ENCODE results near the gene TTC39A.

The TTC39A gene

DNA sequence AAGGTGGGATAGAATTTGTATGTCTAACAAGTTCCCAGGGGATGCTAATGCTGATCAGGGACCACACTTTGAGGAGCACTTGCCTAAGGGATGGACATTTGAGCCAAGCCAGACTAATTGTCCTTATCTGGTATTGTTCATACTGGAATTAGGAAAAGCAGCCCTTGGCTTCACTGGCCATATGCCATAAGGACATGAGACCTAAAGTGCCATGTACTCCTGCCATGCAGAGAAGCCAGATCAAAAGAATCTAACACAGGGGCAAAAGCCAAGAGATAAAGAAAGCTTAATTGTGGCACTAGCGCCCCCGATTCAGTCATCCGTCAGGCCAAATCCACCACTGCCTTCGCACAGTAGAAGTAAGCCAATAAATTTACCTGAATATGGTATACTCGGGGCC lies 48.6 kb downstream of the TTC39A start:
- Histone ChIP-seq H3K4me3 (ENCODE audit: low read depth, low read length) (no peak overlapping the region), H3K27me3 (ENCODE audit: control insufficient read depth, insufficient read depth, low read length) (no peaks in the 10 kb centered on the region), H3K9ac (ENCODE audit: low read depth, low read length) (no peak overlapping the region), H3K9me3 (ENCODE audit: control insufficient read depth, insufficient read depth, low read length) (no peaks in the 10 kb centered on the region), H3K4me1 (ENCODE audit: control insufficient read depth, insufficient read depth, low read length) (no peaks in the 10 kb centered on the region), H3K27ac (ENCODE audit: low read depth, low read length) (no peak overlapping the region), H3K36me3 (ENCODE audit: control insufficient read depth, insufficient read depth, low read length) (no peaks in the 10 kb centered on the region; the same call in 1 of the 2 replicates)

DNA sequence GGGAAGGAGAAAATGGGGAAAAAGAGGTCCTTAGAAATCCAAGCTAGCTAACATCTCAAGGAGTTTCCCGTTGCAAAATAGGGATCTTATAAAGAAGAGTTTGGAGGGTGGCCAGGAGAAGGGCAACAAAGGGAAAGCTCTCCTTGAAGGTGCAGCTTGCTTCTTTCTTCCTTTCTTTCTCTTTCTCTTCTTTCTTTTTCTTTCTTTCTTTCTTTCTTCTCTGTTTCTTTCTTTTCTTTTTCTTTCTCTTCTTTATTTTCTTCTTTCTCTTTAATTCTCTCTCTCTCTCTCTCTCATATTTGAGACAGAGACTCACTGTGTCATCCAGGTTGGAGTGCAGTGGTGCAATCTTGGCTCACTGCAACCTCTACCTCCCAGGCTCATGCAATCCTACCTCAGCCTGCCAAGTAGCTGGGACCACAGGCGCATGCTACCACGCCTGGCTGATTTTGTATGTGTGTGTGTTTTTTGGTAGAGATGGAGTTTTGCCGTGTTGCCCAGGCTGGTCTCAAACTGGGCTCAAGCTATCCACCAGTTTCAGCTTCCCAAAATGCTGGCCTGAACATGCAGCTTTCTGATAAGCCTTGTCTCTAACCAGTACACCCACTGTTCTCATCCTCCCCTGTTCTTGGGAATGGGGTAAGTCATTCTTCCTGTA lies 49.9 kb downstream of the TTC39A start:
- Histone ChIP-seq H3K9ac (ENCODE audit: low read depth, low read length) (no peak overlapping the region), H3K36me3 (ENCODE audit: control insufficient read depth, insufficient read depth, low read length) (peaks cover 5% of the 10 kb centered on the region; the same call in 1 of the 2 replicates), H3K9me3 (ENCODE audit: control insufficient read depth, insufficient read depth, low read length) (no peaks in the 10 kb centered on the region), H3K4me3 (ENCODE audit: low read depth, low read length) (no peak overlapping the region), H3K27ac (ENCODE audit: low read depth, low read length) (no peak overlapping the region), H3K27me3 (ENCODE audit: control insufficient read depth, insufficient read depth, low read length) (no peaks in the 10 kb centered on the region), H3K4me1 (ENCODE audit: control insufficient read depth, insufficient read depth, low read length) (no peaks in the 10 kb centered on the region)

DNA sequence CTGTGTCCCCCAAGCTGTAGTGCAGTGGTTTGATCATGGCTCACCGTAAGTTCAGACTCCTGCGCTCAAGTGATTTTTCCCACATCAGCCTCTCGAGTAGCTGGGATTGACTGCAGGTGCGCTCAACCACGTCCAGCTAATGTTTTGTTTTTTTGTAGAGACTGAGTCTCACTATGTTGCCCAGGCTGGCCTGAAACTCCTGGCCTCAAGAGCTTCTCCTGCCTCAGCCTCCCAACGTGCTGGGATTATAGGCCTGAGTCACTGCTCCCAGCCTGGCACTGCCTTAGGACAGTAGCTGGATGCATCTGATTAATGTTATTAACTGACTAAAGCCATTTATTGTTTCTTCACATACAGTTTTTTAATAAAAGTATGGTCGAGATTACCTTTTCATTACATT lies 54.1 kb downstream of the TTC39A start:
- Histone ChIP-seq H3K9ac (ENCODE audit: low read depth, low read length) (no peak overlapping the region), H3K27me3 (ENCODE audit: control insufficient read depth, insufficient read depth, low read length) (no peaks in the 10 kb centered on the region), H3K9me3 (ENCODE audit: control insufficient read depth, insufficient read depth, low read length) (no peaks in the 10 kb centered on the region), H3K27ac (ENCODE audit: low read depth, low read length) (no peak overlapping the region), H3K4me3 (ENCODE audit: low read depth, low read length) (no peak overlapping the region), H3K4me1 (ENCODE audit: control insufficient read depth, insufficient read depth, low read length) (no peaks in the 10 kb centered on the region), H3K36me3 (ENCODE audit: control insufficient read depth, insufficient read depth, low read length) (peaks cover 25% of the 10 kb centered on the region)

DNA sequence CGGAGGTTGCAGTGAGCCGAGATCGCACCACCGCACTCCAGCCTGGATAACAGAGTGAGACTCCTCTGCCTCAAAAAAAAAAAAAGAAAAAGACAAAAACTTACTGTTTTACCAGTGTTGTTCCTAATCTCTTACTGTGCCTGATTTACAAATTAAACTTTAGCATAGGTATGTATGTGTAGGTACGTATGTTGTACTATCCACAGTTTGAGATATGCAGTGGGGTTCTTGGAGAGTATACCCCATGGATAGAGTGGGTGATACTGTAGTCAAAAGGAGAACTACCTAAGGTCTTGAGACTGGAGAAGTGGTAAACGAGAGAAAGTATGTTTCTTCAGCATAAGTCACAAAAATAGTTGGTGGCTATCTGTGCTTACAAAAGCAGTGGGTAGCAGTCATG lies 55.7 kb downstream of the TTC39A start:
- no peaks in the 10 kb centered on the region for H3K4me1 ChIP-seq (ENCODE audit: control insufficient read depth, insufficient read depth, low read length)
- no peak overlapping the region for H3K9ac ChIP-seq (ENCODE audit: low read depth, low read length)
- H3K4me3 ChIP-seq (ENCODE audit: low read depth, low read length) = no peak overlapping the region
- H3K9me3 ChIP-seq (ENCODE audit: control insufficient read depth, insufficient read depth, low read length) = no peaks in the 10 kb centered on the region
- H3K27ac ChIP-seq (ENCODE audit: low read depth, low read length) = no peak overlapping the region
- H3K27me3 ChIP-seq (ENCODE audit: control insufficient read depth, insufficient read depth, low read length) = no peaks in the 10 kb centered on the region
- H3K36me3 ChIP-seq (ENCODE audit: control insufficient read depth, insufficient read depth, low read length) = peaks cover 40% of the 10 kb centered on the region

DNA sequence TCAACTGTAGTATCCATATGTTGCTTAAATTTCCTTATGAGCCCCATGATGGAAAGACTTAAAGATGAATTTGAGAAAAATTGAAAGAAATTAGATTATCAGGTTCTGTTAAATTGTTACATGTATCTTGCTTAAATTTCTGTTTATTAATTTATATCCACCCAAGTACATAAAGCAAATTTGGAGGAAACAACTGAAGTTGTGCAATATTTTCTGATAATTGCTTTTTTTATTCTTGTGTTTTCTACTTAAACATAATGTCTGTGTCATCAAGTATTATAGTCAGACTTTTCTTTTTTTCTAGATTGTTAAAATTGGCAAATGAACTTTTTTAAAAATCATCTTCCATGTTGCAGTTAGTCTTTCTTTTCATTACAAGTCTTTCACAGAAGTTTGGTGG lies 57.4 kb downstream of the TTC39A start:
- Histone ChIP-seq H3K27me3 (ENCODE audit: control insufficient read depth, insufficient read depth, low read length) (no peaks in the 10 kb centered on the region), H3K9me3 (ENCODE audit: control insufficient read depth, insufficient read depth, low read length) (no peaks in the 10 kb centered on the region), H3K36me3 (ENCODE audit: control insufficient read depth, insufficient read depth, low read length) (peaks cover 40% of the 10 kb centered on the region)

DNA sequence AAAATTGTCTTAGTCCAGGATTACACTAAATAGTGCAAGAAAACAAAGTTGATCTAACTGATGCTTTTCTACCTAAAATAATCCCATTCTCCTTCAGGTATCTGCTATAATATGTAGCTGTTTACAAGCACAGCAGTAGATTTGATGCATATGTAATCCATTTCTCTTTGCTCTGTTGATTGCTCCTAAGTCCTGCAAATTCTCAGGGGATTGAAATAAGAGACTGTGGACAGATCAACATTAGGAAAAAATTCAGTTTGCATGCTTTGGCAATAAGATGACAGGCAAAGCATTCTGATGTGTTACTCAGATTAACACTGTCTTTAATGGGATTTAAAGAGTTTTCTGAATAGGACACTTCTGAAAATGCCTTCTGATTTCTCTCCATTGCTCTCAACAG lies 59.6 kb downstream of the TTC39A start:
- H3K27me3 ChIP-seq (ENCODE audit: control insufficient read depth, insufficient read depth, low read length) = no peaks in the 10 kb centered on the region
- H3K4me3 ChIP-seq (ENCODE audit: low read depth, low read length) = no peak overlapping the region
- H3K4me1 ChIP-seq (ENCODE audit: control insufficient read depth, insufficient read depth, low read length) = peaks cover 7% of the 10 kb centered on the region
- no peak overlapping the region for H3K9ac ChIP-seq (ENCODE audit: low read depth, low read length)
- H3K27ac ChIP-seq (ENCODE audit: low read depth, low read length) = no peak overlapping the region
- H3K36me3 ChIP-seq (ENCODE audit: control insufficient read depth, insufficient read depth, low read length) = peaks cover 35% of the 10 kb centered on the region
- H3K9me3 ChIP-seq (ENCODE audit: control insufficient read depth, insufficient read depth, low read length) = no peaks in the 10 kb centered on the region

More for the DNA sequence above, 57.4 kb downstream of the TTC39A start:
- Histone ChIP-seq H3K9ac (ENCODE audit: low read depth, low read length) (no peak overlapping the region), H3K4me3 (ENCODE audit: low read depth, low read length) (no peak overlapping the region), H3K4me1 (ENCODE audit: control insufficient read depth, insufficient read depth, low read length) (no peaks in the 10 kb centered on the region), H3K27ac (ENCODE audit: low read depth, low read length) (no peak overlapping the region)

DNA sequence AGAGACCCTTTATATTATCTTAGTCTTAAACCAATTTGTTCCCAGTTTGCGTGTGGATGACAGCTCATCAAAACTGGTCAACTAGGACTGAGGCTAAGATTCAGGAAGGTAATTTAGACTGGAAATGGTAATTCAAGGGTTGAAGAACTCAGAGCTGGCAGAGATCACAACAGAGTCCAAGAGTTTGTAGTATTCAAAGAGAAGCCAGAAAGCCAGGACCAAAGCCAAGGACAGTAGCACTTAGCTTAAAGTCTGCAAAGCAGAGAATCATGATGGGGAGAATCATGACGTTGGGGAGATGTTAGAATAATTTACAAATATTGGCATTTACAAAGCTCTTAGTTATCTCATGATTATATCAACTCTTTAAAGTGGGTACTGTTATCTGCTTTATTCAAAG lies 61.7 kb downstream of the TTC39A start:
- Histone ChIP-seq H3K4me1 (ENCODE audit: control insufficient read depth, insufficient read depth, low read length) (peaks cover 11% of the 10 kb centered on the region), H3K27me3 (ENCODE audit: control insufficient read depth, insufficient read depth, low read length) (no peaks in the 10 kb centered on the region), H3K27ac (ENCODE audit: low read depth, low read length) (no peak overlapping the region), H3K9ac (ENCODE audit: low read depth, low read length) (no peak overlapping the region), H3K9me3 (ENCODE audit: control insufficient read depth, insufficient read depth, low read length) (no peaks in the 10 kb centered on the region), H3K36me3 (ENCODE audit: control insufficient read depth, insufficient read depth, low read length) (peaks cover 33% of the 10 kb centered on the region), H3K4me3 (ENCODE audit: low read depth, low read length) (no peak overlapping the region)

DNA sequence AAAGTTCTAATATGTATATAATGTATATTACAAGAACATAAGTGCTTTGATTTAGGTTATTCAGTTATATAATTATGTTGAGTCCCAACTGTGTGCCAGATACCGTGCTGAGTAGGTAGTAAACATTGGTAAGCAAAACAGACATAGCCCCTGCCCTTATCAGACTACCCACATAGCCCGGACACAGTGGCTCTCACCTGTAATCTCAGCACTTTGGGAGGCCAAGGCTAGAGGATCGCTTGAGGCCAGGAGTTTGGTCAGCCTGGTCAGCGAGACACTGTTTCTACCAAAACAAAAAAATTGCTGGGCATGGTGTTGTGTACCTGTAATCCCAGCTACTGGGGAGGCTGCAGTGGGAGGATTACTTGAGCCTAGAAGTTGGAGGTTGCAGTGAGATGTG lies 63.6 kb downstream of the TTC39A start:
- Histone ChIP-seq H3K27ac (ENCODE audit: low read depth, low read length) (no peak overlapping the region), H3K27me3 (ENCODE audit: control insufficient read depth, insufficient read depth, low read length) (no peaks in the 10 kb centered on the region), H3K4me1 (ENCODE audit: control insufficient read depth, insufficient read depth, low read length) (peaks cover 11% of the 10 kb centered on the region), H3K4me3 (ENCODE audit: low read depth, low read length) (no peak overlapping the region), H3K9me3 (ENCODE audit: control insufficient read depth, insufficient read depth, low read length) (no peaks in the 10 kb centered on the region), H3K9ac (ENCODE audit: low read depth, low read length) (no peak overlapping the region), H3K36me3 (ENCODE audit: control insufficient read depth, insufficient read depth, low read length) (peaks cover 20% of the 10 kb centered on the region)

DNA sequence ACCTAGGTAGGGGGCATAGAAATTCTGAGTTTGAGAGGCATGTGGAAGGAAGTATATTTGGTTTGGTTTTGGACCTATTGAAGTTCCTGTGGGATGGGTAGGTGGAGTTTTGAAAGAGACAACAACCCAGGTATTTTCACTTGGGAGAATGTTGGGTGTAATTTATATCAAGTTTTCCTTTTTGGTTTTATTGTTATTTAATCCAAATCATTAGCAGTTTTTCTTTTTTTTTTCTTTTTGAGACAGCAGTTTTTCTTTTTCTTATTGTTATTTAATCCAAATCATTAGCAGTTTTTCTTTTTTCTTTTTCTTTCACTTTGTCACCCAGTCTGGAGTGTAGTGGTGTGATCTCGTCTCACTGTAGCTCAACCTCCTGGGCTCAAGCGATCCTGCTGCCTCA lies 64.2 kb downstream of the TTC39A start:
- no peaks in the 10 kb centered on the region for H3K9me3 ChIP-seq (ENCODE audit: control insufficient read depth, insufficient read depth, low read length)
- peaks cover 11% of the 10 kb centered on the region for H3K4me1 ChIP-seq (ENCODE audit: control insufficient read depth, insufficient read depth, low read length)
- H3K9ac ChIP-seq (ENCODE audit: low read depth, low read length) = no peak overlapping the region
- H3K27ac ChIP-seq (ENCODE audit: low read depth, low read length) = no peak overlapping the region
- no peak overlapping the region for H3K4me3 ChIP-seq (ENCODE audit: low read depth, low read length)
- H3K36me3 ChIP-seq (ENCODE audit: control insufficient read depth, insufficient read depth, low read length) = peaks cover 14% of the 10 kb centered on the region
- H3K27me3 ChIP-seq (ENCODE audit: control insufficient read depth, insufficient read depth, low read length) = no peaks in the 10 kb centered on the region

DNA sequence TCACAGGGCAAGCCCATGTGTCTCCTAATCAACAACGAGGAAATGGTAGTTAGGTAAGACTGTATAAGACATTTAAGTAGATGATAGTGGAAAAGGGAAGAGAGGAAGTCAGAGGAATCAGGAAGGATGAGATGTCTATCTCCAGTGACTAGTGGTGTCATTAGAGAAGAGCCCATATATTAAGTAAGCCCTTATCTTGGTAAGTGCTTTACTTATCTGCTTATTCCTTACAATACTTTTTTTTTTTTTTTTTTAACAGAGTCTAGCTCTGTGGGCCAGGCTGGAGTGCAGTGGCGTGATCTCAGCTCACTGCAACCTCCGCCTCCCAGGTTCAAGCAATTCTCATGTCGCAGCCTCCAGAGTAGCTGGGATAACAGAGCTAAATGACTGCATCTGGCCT lies 64.7 kb downstream of the TTC39A start:
- Histone ChIP-seq H3K27ac (ENCODE audit: low read depth, low read length) (no peak overlapping the region), H3K9ac (ENCODE audit: low read depth, low read length) (no peak overlapping the region), H3K9me3 (ENCODE audit: control insufficient read depth, insufficient read depth, low read length) (no peaks in the 10 kb centered on the region), H3K4me3 (ENCODE audit: low read depth, low read length) (no peak overlapping the region), H3K4me1 (ENCODE audit: control insufficient read depth, insufficient read depth, low read length) (peaks cover 11% of the 10 kb centered on the region), H3K36me3 (ENCODE audit: control insufficient read depth, insufficient read depth, low read length) (peaks cover 8% of the 10 kb centered on the region), H3K27me3 (ENCODE audit: control insufficient read depth, insufficient read depth, low read length) (no peaks in the 10 kb centered on the region)

DNA sequence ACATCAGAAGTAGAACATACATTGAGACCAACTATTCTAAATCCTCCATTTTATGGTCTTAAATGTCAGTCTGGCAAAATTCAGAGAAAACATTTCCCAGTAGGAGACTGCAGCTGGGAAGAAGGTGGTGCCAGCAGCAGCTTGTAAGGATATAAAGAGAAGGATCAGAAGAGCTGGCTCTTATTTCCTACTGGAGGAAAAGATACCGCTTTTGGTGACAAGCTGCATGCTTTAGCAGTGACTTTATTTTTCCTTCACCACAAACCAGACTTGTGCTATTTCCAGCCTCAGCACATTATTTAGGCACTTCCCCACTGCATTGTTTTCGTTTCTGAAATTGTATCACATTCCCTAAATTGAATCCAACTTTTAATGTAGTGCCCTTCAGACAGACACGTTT lies 65.9 kb downstream of the TTC39A start:
- Histone ChIP-seq H3K27me3 (ENCODE audit: control insufficient read depth, insufficient read depth, low read length) (no peaks in the 10 kb centered on the region), H3K27ac (ENCODE audit: low read depth, low read length) (no peak overlapping the region), H3K9me3 (ENCODE audit: control insufficient read depth, insufficient read depth, low read length) (no peaks in the 10 kb centered on the region), H3K9ac (ENCODE audit: low read depth, low read length) (no peak overlapping the region), H3K4me1 (ENCODE audit: control insufficient read depth, insufficient read depth, low read length) (peaks cover 11% of the 10 kb centered on the region), H3K36me3 (ENCODE audit: control insufficient read depth, insufficient read depth, low read length) (no peaks in the 10 kb centered on the region), H3K4me3 (ENCODE audit: low read depth, low read length) (no peak overlapping the region)

All from HUES48 (cell line).